ENCODE measurements around the gene MRGPRX2.

Gene MRGPRX2

DNA sequence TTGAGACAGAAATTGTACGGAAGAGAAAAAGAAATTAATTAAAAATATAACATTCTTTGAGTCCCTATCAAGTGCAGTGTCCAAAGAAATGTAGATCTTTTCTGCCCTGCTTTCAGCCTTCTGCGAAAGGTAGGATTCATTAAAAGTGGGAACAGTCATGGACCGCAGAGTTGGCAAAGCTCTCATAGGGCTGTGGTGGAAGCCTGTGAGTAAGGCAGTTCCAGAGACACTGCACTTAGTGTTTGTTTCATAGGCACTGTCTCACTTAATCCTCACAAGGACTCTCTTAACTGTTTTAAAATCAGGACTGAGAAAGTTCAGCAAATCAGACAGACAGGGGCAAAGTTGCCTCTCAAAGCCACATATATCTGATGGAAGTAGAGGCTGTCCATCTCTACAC lies 5.5 kb downstream of the MRGPRX2 start:
- Histone ChIP-seq H3K27me3 (ENCODE audit: insufficient read depth, low read depth, severe bottlenecking) (peaks cover 22% of the 10 kb centered on the region), H3K36me3 (no peaks in the 10 kb centered on the region), H3K27ac (no peak overlapping the region), H3K9me3 (ENCODE audit: severe bottlenecking) (peaks cover 2% of the 10 kb centered on the region), H3K4me3 (ENCODE audit: low read depth, low read length) (no peak overlapping the region)
- TF ChIP-seq, protein P1, sequence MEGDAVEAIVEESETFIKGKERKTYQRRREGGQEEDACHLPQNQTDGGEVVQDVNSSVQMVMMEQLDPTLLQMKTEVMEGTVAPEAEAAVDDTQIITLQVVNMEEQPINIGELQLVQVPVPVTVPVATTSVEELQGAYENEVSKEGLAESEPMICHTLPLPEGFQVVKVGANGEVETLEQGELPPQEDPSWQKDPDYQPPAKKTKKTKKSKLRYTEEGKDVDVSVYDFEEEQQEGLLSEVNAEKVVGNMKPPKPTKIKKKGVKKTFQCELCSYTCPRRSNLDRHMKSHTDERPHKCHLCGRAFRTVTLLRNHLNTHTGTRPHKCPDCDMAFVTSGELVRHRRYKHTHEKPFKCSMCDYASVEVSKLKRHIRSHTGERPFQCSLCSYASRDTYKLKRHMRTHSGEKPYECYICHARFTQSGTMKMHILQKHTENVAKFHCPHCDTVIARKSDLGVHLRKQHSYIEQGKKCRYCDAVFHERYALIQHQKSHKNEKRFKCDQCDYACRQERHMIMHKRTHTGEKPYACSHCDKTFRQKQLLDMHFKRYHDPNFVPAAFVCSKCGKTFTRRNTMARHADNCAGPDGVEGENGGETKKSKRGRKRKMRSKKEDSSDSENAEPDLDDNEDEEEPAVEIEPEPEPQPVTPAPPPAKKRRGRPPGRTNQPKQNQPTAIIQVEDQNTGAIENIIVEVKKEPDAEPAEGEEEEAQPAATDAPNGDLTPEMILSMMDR (IDR thresholded peaks at IDR 0.05; ENCODE audit: low read depth, low read length): no peak
- no peak for DNase-seq

DNA sequence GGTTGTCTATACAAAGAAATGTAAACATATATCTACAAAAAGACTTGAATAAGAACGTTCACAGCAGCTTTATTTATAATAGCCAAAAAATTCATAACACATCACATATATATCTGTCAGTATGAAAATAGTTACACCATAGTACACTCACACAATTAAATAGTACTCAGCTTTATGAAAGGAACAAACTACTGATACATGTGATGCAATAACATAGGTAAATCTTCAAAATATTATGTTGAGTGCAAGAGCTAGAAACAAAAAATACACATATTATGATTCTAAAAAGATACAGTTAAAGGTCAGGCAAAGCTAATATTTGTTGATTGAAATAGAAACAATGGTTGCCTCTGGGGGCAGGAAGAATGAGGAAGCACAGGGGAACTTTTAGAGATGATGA lies 6.6 kb downstream of the MRGPRX2 start:
- Histone ChIP-seq H3K27me3 (ENCODE audit: insufficient read depth, low read depth, severe bottlenecking) (peaks cover 15% of the 10 kb centered on the region), H3K36me3 (no peaks in the 10 kb centered on the region), H3K9me3 (ENCODE audit: severe bottlenecking) (peaks cover 2% of the 10 kb centered on the region), H3K4me3 (ENCODE audit: low read depth, low read length) (no peak overlapping the region), H3K27ac (no peak overlapping the region)
- TF ChIP-seq, protein P1 (IDR thresholded peaks at IDR 0.05; ENCODE audit: low read depth, low read length): no peak
- DNase-seq: no peak

DNA sequence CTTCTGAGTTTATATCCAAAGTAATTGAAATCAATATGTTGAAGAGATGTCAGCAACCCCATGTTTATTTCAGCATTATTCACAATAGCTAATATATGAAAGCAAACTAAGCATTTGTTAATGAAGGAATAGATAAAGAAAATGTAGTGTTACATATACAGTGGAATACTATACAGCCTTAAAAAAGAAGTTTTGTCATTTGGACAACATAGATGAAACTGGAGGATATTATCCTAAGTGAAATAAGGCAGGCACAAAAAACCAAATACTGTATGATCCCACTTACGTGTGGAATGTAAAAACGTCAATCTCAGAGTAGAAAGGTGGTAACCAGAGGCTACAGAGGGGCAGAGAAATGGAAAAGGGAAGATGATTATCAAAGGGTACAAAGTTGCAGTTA lies 10.2 kb downstream of the MRGPRX2 start:
- Histone ChIP-seq H3K9me3 (ENCODE audit: severe bottlenecking) (peaks cover 2% of the 10 kb centered on the region), H3K4me3 (ENCODE audit: low read depth, low read length) (no peak overlapping the region), H3K27me3 (ENCODE audit: insufficient read depth, low read depth, severe bottlenecking) (peaks cover 7% of the 10 kb centered on the region), H3K27ac (no peak overlapping the region), H3K36me3 (no peaks in the 10 kb centered on the region)
- no peak for DNase-seq
- TF ChIP-seq, protein P1 (IDR thresholded peaks at IDR 0.05; ENCODE audit: low read depth, low read length): no peak

DNA sequence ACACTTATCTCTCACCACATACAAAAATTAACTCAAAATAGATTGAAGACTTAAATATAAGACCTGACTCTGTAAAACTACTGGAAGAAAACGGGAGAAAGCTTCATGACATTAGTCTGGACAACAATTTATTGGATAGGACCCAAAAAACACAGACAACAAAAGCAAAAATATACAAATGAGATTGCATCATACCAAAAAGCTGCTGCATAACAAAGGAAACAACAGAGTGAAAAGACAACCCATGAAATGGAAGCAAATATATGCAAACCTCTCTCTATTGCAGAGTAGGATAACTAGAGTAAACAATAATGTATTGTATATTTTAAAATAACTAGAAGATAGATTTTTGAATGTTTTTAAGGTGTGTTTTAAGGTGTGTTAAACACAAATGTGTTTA lies 11.2 kb downstream of the MRGPRX2 start:
- H3K27ac ChIP-seq: no peak overlapping the region

DNA sequence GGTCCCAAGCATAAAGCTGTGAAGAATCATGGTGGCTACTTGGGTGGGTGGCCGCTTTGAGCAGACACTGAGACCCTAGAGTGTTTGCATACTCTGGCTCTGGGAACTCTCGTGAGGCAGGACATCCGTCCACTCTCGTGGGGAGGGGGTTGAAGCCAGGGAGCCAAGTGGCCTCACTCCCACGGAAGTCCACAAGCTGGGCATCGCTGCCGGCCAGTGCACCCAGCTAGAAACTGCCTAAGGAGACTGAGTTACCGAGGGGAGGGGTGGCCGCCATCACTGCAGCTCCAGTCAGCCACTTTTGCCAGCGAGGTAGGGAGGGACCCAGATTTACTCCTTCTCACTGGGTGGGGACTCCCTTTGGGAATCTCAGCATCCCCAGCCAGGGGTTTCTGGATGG lies 20.5 kb downstream of the MRGPRX2 start:
- Histone ChIP-seq H3K27me3 (ENCODE audit: insufficient read depth, low read depth, severe bottlenecking) (peaks cover 45% of the 10 kb centered on the region), H3K36me3 (no peaks in the 10 kb centered on the region), H3K4me3 (ENCODE audit: low read depth, low read length) (no peak overlapping the region), H3K9me3 (ENCODE audit: severe bottlenecking) (no peaks in the 10 kb centered on the region), H3K27ac (no peak overlapping the region)
- no peak for DNase-seq
- TF ChIP-seq, protein P1 (IDR thresholded peaks at IDR 0.05; ENCODE audit: low read depth, low read length): no peak

More for the DNA sequence above, 11.2 kb downstream of the MRGPRX2 start:
- Histone ChIP-seq H3K9me3 (ENCODE audit: severe bottlenecking) (peaks cover 2% of the 10 kb centered on the region), H3K36me3 (no peaks in the 10 kb centered on the region), H3K27me3 (ENCODE audit: insufficient read depth, low read depth, severe bottlenecking) (peaks cover 7% of the 10 kb centered on the region), H3K4me3 (ENCODE audit: low read depth, low read length) (no peak overlapping the region)
- DNase-seq: no peak
- TF ChIP-seq, protein P1 (IDR thresholded peaks at IDR 0.05; ENCODE audit: low read depth, low read length): no peak

DNA sequence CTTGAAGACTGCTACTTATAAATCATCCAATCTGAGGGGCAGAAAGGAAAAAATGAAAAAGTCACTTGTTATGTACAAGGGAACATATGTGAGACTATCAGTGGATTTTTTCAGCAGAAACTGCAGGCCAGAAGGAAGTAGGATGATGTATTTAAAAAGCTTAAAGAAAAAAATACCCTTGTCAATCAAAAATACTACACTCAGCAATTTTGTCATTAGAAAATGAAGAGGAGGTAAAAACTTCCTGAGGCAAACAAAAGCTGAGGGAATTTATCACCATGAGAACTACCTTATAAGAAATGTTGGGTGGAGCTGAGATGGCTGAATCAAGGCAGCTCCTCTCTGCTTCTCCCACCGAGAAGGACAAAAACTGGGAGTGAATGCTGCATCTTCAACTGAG lies 21.1 kb downstream of the MRGPRX2 start:
- Histone ChIP-seq H3K27me3 (ENCODE audit: insufficient read depth, low read depth, severe bottlenecking) (peaks cover 47% of the 10 kb centered on the region), H3K4me3 (ENCODE audit: low read depth, low read length) (no peak overlapping the region), H3K36me3 (no peaks in the 10 kb centered on the region), H3K27ac (no peak overlapping the region), H3K9me3 (ENCODE audit: severe bottlenecking) (no peaks in the 10 kb centered on the region)
- no peak for DNase-seq
- TF ChIP-seq, protein P1 (IDR thresholded peaks at IDR 0.05; ENCODE audit: low read depth, low read length): no peak
